WI38 (cell line): Measurements from ENCODE around the gene SPACA1.

Source experiments
- H3K4me3 ChIP-seq: 2 replicates; pipeline ENCODE4 v1.5.1; 2011; ENCODE audit warnings: low read depth, mild to moderate bottlenecking, control low read depth, low read length
- TF ChIP-seq, protein P1 (sequence below): IDR thresholded peaks from 2 replicates; pipeline ENCODE4 v1.5.1; 2012; ENCODE audit warnings: low read depth, mild to moderate bottlenecking, control low read depth, low read length

Gene SPACA1

DNA sequence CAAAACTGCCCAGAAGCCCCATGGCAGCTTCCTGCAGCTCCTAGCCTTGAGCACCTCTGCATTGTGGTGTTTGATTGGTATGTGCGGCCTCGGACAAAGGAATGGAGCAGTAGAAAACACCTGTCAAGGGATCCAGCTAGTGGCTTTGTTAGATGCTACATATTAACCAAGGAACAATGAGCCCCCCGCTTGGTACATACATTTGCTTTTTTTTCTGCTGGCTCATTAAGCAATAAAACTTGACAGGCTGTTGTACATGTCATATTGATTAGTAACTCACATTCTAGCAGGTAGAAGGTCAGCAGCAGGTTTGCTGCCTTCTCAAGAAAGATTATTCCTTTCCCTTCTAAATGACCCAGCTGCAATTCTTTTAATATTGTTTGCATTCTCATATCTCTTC, 937 bp downstream of the SPACA1 start:
- no peak overlapping the region for H3K4me3 ChIP-seq
- TF ChIP-seq, protein P1, sequence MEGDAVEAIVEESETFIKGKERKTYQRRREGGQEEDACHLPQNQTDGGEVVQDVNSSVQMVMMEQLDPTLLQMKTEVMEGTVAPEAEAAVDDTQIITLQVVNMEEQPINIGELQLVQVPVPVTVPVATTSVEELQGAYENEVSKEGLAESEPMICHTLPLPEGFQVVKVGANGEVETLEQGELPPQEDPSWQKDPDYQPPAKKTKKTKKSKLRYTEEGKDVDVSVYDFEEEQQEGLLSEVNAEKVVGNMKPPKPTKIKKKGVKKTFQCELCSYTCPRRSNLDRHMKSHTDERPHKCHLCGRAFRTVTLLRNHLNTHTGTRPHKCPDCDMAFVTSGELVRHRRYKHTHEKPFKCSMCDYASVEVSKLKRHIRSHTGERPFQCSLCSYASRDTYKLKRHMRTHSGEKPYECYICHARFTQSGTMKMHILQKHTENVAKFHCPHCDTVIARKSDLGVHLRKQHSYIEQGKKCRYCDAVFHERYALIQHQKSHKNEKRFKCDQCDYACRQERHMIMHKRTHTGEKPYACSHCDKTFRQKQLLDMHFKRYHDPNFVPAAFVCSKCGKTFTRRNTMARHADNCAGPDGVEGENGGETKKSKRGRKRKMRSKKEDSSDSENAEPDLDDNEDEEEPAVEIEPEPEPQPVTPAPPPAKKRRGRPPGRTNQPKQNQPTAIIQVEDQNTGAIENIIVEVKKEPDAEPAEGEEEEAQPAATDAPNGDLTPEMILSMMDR, result no peak

GRCh38 chr6:88050140-88050818, 2.6 kb downstream of the SPACA1 start:
- TF ChIP-seq, protein P1, result no peak
- no peak overlapping the region for H3K4me3 ChIP-seq

GRCh38 chr6:88059191-88059590, 11.6 kb downstream of the SPACA1 start:
- TF ChIP-seq, protein P1, result no peak
- H3K4me3 ChIP-seq, result no peak overlapping the region

GRCh38 chr6:88062376-88062775, 14.7 kb downstream of the SPACA1 start:
- H3K4me3 ChIP-seq, result no peak overlapping the region
- TF ChIP-seq, protein P1, result no peak

DNA sequence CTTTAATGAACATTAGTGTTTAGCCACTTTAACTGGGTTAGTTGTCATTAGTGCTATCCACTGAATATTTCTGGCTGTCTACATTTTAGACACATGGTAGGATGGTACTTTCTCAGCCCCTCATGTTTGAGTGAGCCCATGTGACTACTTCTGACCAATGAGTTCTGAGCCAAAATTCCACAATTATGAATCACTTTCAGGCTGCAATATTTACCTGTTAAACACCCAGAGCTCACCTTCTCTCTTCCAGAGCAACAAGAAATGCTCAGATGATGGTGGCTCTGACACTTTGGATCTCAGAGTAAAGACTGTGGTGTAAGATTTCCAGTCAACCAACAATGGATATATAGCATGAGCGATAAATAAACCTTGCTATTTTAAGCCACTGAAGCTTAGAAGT, 24.8 kb downstream of the SPACA1 start:
- no peak overlapping the region for H3K4me3 ChIP-seq
- TF ChIP-seq, protein P1, result no peak

DNA sequence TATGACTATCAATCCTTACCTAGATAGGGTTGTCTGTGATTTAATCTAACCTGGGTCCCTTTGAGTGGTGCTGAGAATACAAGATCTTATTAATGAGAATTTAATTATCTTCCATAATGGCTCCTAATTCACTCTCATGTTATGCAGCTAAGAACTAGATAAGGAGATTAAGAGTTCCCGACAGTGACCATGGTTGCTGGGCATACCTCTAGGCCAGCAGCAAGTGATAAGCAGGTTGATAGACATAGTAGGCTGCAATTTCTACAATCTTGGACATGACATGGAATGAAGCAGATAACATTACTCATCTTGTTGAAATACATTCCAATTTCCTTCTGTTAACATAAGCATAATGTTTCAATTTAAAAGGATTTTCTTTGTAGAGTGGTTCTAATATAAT, 27.1 kb downstream of the SPACA1 start:
- H3K4me3 ChIP-seq, result no peak overlapping the region
- TF ChIP-seq, protein P1, result no peak

DNA sequence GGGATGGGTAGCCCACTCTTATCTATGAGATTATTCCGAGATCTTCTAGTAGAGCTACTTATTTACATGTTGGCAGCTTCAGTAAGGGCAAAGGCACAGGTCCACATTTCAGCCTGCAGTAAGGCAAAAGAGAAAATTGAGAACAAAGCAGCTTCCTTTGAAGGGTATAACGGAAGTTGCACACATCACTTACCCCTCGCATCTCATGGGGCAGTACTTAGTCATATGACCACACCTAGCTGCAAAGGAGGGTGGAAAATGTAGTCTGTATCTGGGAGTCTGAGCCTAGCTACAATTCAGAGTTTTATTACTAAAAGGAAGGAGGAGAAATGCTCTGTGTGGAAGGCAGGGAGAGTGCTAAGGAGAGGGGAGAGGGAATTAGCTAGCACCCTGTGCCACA, 29.7 kb downstream of the SPACA1 start:
- TF ChIP-seq, protein P1, result no peak

More for the DNA sequence above, 29.7 kb downstream of the SPACA1 start:
- no peak overlapping the region for H3K4me3 ChIP-seq
